Measurements from ENCODE around the gene SLC10A1.

DNA sequence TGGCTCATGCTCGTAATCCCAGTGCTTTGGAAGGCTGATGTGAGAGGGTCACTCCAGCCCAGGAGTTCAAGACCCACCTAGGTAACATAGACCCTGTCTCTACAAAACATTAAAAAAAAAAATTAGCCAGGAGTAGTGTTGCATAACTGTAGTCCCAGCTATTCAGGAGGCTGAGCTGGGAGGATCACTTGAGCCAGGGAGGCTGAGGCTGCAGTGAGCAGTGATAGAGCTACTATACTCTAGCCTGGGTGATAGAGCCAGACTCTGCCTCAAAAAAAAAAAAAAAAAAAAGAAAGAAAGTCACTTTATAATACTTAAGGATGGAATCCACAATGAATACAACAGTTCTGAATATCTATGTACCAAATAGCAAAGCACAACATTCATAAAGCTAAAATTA lies 10.2 kb upstream of the SLC10A1 start:
- TF ChIP-seq, protein P1, sequence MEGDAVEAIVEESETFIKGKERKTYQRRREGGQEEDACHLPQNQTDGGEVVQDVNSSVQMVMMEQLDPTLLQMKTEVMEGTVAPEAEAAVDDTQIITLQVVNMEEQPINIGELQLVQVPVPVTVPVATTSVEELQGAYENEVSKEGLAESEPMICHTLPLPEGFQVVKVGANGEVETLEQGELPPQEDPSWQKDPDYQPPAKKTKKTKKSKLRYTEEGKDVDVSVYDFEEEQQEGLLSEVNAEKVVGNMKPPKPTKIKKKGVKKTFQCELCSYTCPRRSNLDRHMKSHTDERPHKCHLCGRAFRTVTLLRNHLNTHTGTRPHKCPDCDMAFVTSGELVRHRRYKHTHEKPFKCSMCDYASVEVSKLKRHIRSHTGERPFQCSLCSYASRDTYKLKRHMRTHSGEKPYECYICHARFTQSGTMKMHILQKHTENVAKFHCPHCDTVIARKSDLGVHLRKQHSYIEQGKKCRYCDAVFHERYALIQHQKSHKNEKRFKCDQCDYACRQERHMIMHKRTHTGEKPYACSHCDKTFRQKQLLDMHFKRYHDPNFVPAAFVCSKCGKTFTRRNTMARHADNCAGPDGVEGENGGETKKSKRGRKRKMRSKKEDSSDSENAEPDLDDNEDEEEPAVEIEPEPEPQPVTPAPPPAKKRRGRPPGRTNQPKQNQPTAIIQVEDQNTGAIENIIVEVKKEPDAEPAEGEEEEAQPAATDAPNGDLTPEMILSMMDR (conservative IDR thresholded peaks at IDR 0.05; ENCODE audit: low read length) = no peak
- TF ChIP-seq EZH2phosphoT487 (IDR thresholded peaks at IDR 0.05; ENCODE audit: borderline replicate concordance, low read depth, low read length) = no peak

Measured in OCI-LY7 (cell line).